Activated naive CD4-positive, alpha-beta T cell (primary cell): ENCODE results near the gene GRIK2.

ENCODE experiments used
- DNase-seq, 4 experiments: peaks; one replicate each; lab custom pipeline; 2025; lab: John Stamatoyannopoulos, UW

GRIK2 gene

DNA sequence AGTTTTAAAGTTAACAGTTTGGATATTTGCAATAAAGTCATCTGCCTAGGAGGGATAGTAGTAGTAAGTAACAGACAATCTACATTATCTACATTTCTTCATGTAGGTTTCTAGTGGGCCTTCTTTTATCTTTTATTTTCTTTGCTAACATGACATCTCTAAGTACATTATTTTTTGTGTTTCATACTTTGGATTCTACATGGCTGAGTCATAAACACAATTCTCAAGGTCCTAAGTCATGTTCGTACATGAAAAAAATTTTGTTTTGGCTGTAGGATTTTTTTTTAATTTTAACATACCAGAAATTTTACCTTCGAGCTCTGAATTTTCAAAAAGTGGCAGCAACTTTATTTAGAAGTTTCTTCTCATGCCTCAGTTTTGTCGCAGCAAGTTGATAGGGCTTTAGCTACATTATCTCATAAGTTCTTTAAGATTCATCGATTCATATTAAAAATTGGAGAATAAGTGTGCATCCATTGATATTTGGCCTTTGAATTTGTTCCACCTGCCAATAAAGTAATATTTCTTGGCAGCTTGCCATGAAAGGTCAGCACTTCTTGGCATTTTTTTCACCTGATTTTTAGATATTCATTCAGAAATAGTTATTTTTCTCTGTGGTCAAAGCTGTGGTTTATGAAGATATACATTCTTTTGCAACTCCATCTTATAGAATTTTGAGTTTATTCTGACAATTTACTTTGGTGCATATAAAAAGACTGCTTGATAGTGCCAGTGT lies 146.2 kb downstream of the GRIK2 start:
- DNase-seq: no peak

- DNase-seq: no peak
Measured at GRCh38 chr6:101541894-101542293, 148.4 kb downstream of the GRIK2 start.

DNA sequence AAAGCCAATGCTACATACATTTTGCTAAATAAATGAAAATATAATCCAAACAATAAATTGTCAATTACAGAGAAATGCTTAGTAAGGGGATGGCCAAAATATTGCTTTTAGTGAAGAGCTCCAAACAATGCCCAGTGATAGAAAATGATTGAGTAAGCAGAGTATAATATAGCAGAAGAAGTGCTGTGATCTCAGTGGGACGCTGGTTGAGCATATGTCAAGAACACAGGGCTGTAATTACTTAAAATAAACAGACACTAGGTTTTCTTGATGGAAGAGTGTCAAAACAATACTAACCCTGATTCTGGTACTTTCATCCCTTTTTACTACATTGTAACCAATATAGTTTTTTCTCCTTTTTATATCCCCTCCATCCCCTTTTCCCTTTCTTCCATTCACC lies 150.3 kb downstream of the GRIK2 start:
- DNase-seq: no peak

- no peak for DNase-seq
Measured at GRCh38 chr6:101544286-101544685, 150.8 kb downstream of the GRIK2 start.

DNA sequence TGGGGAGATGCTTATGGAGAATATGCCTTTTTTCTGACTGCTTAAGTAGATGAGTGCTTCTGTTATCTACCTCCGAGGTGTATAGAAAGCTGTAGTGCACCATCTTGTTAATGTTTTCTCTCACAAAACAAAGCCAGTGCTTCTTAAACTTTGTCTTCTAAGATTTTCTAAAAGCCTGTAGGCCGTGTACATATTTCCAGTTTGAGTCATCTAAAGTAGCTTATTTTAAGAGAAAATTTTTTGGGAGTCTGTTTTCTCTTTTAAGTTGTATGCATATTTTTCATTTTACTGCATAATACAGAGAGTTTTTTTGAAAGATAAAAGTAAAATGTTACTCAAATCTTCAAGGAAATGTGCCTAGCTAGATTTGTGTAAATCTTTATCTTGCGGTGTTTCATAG lies 151.7 kb downstream of the GRIK2 start:
- no peak for DNase-seq

GRCh38 chr6:101550451-101550850 lies 156.9 kb downstream of the GRIK2 start:
- DNase-seq: no peak

- no peak for DNase-seq
Measured at GRCh38 chr6:101554231-101554630, 160.7 kb downstream of the GRIK2 start.

DNA sequence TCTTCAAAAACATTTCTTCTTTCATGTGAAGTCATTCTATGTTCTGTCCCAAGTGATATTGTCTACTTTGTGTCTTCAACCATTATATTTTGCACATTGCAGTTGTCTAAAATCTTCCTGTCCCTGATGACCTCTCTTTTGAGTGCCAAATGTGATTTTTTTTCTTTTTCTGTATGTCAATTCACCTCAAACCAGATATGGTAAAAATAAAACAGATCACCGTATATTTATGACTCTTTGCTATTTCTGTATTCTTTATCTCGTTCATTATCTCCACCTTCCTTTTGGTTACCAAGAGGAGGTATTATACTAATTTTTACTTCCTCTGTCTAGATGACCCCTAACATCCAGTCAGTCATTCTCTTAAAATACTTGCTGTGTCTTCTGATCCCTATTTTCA lies 165.2 kb downstream of the GRIK2 start:
- DNase-seq: no peak

GRCh38 chr6:101572627-101573026 lies 179.1 kb downstream of the GRIK2 start:
- DNase-seq: no peak

DNA sequence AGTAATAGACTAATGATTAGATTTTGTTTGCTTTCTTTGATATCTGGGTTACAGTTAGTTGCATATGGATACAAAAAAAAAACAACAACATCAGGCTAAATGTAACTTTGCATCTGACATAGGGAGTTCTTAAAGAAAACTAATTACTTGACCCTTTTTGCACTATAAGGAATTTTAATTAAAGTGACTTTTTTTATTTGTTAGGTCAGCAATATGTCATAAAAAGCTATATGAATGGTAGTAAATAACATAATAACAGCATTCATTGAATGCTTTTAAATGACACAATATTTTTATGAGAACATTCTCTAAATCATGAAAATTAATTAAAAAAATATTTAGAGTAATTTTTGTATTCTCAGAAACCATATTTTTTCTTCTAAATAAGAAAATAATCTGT lies 183.6 kb downstream of the GRIK2 start:
- DNase-seq: no peak

DNA sequence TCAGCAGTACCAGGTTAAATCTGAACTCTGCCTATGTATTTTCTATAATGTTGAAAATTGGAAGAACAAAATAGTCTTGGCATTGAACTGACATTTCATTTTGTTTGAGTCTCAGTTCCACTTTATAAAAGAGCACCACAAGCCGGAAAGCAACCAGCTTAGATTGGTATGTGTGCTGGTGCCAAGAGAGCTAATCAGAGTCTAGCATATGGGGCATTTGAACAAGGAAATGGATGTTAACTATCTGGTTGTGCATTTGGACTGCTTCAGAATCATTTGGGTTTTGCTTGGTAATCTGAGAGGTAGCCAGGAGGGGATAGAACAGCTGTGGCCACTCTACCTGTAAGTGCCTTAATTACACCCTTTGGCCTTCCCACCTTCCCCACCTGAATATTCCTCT lies 184.8 kb downstream of the GRIK2 start:
- DNase-seq: no peak

DNA sequence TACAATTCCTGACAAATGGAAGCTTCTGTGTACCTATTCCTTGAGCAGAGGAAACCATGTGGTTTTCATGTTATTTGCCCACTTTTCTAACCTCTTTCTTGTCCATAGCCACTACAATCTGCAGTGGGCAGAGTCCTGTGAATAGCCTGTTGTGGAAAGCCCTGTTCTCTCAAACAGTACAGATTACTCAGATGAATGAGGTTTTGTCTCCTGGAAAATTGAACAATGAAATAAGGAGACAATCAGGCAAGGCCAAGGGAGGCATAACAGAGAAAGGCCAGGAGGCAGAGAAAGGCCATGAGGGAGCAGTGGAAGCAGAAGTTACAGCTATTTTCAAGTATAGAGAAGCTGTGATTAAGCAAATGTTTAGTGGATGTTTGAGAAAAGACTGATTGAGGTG lies 189.3 kb downstream of the GRIK2 start:
- DNase-seq: no peak

DNA sequence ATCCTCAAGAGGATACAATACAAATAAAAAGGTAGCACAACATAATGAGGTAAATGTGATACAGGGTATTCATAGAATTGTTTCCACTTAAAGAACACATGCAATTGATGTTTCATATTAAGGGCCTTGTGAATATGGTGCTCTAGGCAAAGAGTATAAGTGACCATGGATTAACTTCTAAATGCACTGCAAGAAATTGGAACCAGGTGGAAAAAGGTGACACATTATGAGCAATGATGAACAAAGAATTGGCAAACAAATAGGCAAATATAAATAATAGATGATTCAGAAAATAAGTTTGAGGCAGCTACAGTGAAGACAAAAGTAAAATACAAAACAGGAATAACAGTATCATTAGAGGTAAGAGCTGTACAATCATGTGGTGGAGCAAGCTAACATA lies 192.0 kb downstream of the GRIK2 start:
- no peak for DNase-seq

DNA sequence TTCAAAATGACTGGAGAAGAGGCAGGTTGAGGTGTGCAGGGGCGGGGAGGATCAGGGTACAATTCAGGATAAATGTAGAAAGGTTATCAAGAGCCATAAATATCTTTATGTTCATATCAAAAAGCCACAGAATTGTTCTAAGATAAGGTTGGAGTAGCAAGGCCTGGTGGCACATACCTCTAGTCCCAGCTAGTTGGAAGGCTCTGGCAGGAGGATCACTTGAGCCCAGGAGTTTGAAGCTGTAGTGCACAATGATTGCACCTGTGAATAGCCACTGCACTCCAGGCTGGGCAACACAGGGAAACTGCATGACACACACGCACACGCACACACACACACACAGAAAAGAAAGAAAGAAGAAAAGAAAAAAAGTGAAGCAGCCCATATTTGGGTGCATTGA lies 194.8 kb downstream of the GRIK2 start:
- DNase-seq: no peak

DNA sequence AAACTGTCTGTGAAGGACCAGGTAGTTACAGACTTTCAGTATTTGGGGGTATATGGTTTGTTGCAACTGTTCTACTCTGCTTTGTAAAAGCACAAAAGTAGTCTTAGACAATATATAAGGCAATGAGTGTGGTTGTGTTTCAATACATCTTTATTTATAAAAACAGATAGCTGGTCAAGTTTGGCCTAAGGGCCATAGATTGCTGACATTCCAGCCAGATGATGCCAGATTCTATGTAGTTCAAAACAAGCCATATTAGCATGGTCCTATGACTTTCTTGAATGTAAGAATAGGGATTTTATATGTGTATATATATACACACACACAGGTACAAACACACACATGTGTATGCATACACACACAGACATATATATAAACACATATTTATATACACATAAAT lies 201.8 kb downstream of the GRIK2 start:
- no peak for DNase-seq

GRCh38 chr6:101597693-101598092 lies 204.2 kb downstream of the GRIK2 start:
- no peak for DNase-seq

- no peak for DNase-seq
Measured at GRCh38 chr6:101605426-101605825, 211.9 kb downstream of the GRIK2 start.

DNA sequence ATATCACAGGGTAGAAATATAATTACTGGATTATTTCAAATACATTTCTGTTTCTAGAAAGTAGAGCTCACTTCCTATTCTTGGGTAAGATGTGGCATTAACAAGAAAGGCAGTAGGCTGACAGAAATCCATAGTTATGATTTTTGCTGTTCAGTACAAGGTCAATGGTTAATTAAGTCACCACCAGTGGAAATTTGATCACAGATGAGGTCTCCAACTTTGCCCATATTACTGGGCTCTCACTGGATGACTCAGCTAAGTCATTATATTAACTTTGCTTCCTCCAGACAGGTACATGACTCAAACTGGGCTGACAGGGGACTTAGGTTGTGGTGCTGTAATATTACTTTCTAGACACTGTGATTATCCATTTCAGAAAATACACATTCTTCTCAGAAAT lies 212.4 kb downstream of the GRIK2 start:
- DNase-seq: no peak

GRCh38 chr6:101607111-101607690 lies 213.7 kb downstream of the GRIK2 start:
- DNase-seq: no peak

GRCh38 chr6:101608703-101609102 lies 215.2 kb downstream of the GRIK2 start:
- no peak for DNase-seq

GRCh38 chr6:101613556-101613955 lies 220.0 kb downstream of the GRIK2 start:
- no peak for DNase-seq

DNA sequence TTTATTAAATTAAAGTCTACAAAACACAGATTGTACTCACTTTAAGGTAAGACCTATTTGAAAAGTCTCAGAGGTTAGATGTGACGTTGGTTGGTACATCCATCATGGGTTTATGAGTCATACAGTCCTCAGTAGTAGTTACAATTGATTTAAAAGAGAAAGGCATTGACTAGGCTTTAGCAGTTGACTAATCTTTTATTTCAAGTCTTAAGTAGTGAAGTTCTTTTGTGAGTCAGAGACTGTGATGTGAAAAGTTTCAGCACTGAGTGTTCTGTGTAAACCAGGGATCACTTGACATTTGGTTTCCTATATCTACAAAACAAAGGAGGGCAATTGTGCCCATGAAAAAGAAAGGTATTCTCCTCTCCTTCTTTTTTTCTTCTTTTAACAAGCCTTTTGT lies 221.3 kb downstream of the GRIK2 start:
- no peak for DNase-seq

GRCh38 chr6:101626269-101626668 lies 232.8 kb downstream of the GRIK2 start:
- DNase-seq: no peak

DNA sequence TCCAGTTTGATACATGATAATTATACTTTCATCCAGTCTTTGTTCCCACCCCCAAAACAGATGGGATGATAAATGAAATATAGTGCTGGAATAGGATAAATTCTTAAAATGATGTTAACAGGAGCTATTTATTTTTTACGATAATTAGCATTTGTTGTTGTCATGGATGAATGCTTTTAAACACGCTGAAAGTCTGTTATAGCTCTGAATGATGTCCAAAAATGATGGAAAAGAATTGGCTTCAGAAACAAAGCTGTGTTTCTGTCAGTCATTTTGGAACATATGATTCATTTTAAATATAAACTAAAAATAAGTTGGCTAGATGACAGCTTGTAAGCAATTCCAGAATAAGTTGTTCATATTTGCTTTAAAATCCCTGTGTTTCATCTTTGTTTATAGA lies 237.4 kb downstream of the GRIK2 start:
- no peak for DNase-seq
